Common myeloid progenitor, CD34-positive (primary cell): Measurements from ENCODE around the gene CAPN2.

ENCODE experiments used
- CTCF ChIA-PET: fragments of 350-600 bp; sonication (Branson Sonifier 250); formaldehyde crosslinking; loops from one replicate; lab custom pipeline; 2021; ENCODE audit warnings: antibody characterized with exemption; lab: Charles Lee
- POLR2A ChIA-PET: fragments of 350-600 bp; sonication (Branson Sonifier 250); formaldehyde crosslinking; loops from one replicate; lab custom pipeline; 2021; ENCODE audit warnings: antibody characterized with exemption; lab: Charles Lee
- DNase-seq, 3 donors: peaks; one replicate each; pipeline versions ENCODE4 v3.0.0 to v3.0.0-alpha.2; 2013
- H3K27ac ChIP-seq, 2 experiments: 1 replicate in 1 of 2; 2 replicates in 1 of 2; pipeline ENCODE4 v1.7.0; 2013; ENCODE audit warnings: inconsistent platforms in 2 of 2, low read length in 2 of 2, mild to moderate bottlenecking in 2 of 2, low read depth in 1 of 2, moderate library complexity in 1 of 2; ENCODE audit not compliant: severe bottlenecking in 2 of 2, insufficient read depth in 1 of 2, poor library complexity in 1 of 2
- H3K27me3 ChIP-seq, 5 experiments: replicated peaks in 2 of 5; 1 replicate in 3 of 5; 2 replicates in 2 of 5; pipeline versions ENCODE4 v1.6.1 to v1.7.0; 2013; ENCODE audit warnings: low read length in 4 of 5, mild to moderate bottlenecking in 2 of 5, moderate library complexity in 2 of 5, inconsistent platforms in 1 of 5; ENCODE audit not compliant: insufficient read depth in 5 of 5, control insufficient read depth in 4 of 5
- H3K36me3 ChIP-seq, 4 experiments: 1 replicate in 2 of 4; 2 replicates in 2 of 4; pipeline versions ENCODE4 v1.6.1 to v1.7.0; 2013; ENCODE audit warnings: low read length in 3 of 4, control low read depth in 1 of 4, mild to moderate bottlenecking in 1 of 4; ENCODE audit not compliant: control insufficient read depth in 4 of 4, insufficient read depth in 4 of 4
- H3K4me1 ChIP-seq, 4 experiments: 1 replicate in 3 of 4; 2 replicates in 1 of 4; pipeline versions ENCODE4 v1.6.1 to v1.7.1; 2013; ENCODE audit warnings: low read length in 3 of 4, mild to moderate bottlenecking in 3 of 4, control low read depth in 1 of 4, inconsistent platforms in 1 of 4, moderate library complexity in 1 of 4; ENCODE audit not compliant: control insufficient read depth in 4 of 4, insufficient read depth in 4 of 4; ENCODE audit errors: control extremely low read depth in 1 of 4
- H3K4me3 ChIP-seq, 7 experiments: 1 replicate in 4 of 7; 2 replicates in 3 of 7; pipeline versions ENCODE4 v1.5.1 to v1.7.0; 2013; ENCODE audit warnings: mild to moderate bottlenecking in 7 of 7, low read length in 6 of 7, moderate library complexity in 6 of 7, inconsistent platforms in 2 of 7, low read depth in 2 of 7, control low read depth in 1 of 7; ENCODE audit not compliant: insufficient read depth in 4 of 7, control insufficient read depth in 1 of 7; ENCODE audit errors: extremely low read depth in 1 of 7
- H3K9me3 ChIP-seq, 5 experiments: 1 replicate in 4 of 5; 2 replicates in 1 of 5; pipeline versions ENCODE4 v1.6.1 to v1.7.1; 2013; ENCODE audit warnings: low read length in 4 of 5, mild to moderate bottlenecking in 2 of 5, inconsistent platforms in 1 of 5, low read depth in 1 of 5, moderate library complexity in 1 of 5; ENCODE audit not compliant: control insufficient read depth in 4 of 5, insufficient read depth in 2 of 5; ENCODE audit errors: control extremely low read depth in 1 of 5
- WGBS: methylation state at CpG from one replicate; pipeline ENCODE4 v1.1.5; 2013; ENCODE audit not compliant: insufficient coverage; 5-methylcytosine and 5-hydroxymethylcytosine counted together

Gene CAPN2

DNA sequence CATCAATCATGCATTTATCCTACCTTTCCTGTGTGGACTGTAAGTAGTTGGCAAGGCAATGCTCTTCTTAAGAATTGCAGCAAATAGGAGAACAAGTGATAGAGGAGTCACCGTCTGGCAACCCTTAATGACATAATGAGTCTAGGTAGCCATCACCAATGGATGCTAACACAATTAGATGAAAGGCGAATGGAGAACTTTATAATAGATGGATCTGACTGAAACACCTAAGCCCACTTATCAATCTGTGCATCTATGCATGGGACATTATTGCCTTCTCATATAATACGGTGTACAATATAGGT, 27.9 kb upstream of the CAPN2 start:
- H3K36me3 ChIP-seq: no peaks in the 10 kb centered on the region
- WGBS: no CpG with 5 or more reads among the region's 3 CpGs
- H3K4me3 ChIP-seq: no peak overlapping the region
- H3K27ac ChIP-seq: no peak overlapping the region
- DNase-seq: no peak
- H3K27me3 ChIP-seq: peaks cover 0 to 6% (median 5%) of the 10 kb centered on the region in 5 experiments
- ChIA-PET POLR2A (interaction anchor here (0.5 to 0.7 kb wide), 2 partner anchors 155 to 820 kb away, joined by 3 read pairs; no protein-coding TSS in a partner anchor), CTCF (interaction anchor here (0.7 to 3.0 kb wide), 15 partner anchors 20 to 560 kb away, joined by 3 to 31 read pairs (median 5); no protein-coding TSS in a partner anchor)
- no peaks in the 10 kb centered on the region for H3K9me3 ChIP-seq
- no peaks in the 10 kb centered on the region for H3K4me1 ChIP-seq

DNA sequence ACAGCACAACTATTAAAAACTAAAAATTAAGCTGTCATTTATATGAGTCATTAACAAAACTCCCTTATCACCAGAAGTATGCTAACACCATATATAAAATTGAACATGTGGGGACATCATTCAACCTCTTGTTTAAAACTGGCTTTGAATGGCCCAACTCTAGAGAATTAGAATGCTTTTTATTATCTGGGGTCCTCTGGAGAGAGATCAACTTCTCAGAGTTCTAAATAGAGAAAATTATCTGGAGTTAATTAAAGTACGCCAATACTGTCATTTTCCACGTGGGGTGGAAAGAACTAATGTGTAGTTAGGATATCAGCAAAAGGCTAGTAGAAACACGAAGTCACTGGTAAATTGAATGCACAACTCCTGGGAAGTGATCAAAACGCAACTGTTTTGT, 21.2 kb upstream of the CAPN2 start:
- no peak for DNase-seq
- H3K27me3 ChIP-seq: no peaks in the 10 kb centered on the region
- CTCF ChIA-PET: interaction anchor here (1.7 kb wide), 1 partner anchor 58 kb away, joined by 4 read pairs; no protein-coding TSS in a partner anchor
- no peak overlapping the region for H3K27ac ChIP-seq
- no peaks in the 10 kb centered on the region for H3K4me1 ChIP-seq
- H3K9me3 ChIP-seq: no peaks in the 10 kb centered on the region
- POLR2A ChIA-PET: no interaction called here
- H3K36me3 ChIP-seq: no peaks in the 10 kb centered on the region
- H3K4me3 ChIP-seq: no peak overlapping the region
- 77% methylated on average over 3 of the region's 4 CpGs for WGBS

DNA sequence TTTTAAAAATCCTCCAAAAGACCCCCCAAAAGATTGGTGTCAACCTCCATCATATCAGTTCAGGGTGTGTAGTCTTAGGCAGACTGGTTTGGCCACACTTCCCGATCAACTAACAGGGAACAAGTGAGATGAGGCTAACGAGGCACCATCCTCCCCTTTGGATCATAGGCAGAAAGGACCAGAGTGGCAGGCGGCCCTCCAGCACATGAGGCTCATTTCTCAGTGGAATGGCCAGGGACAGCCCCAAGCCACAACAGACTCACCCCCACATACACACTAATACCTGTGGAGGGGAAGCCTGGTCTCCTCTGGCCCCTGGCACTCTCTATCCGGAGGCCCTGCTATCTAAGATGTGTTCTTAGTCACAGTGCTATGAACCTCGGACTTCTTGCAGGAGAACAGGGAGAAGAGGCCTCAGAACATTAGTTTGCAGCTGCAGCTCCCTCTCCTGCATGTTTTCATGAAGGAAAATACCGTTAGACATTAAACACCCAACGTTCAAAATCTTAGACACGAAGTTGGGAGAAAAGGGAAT, 17.3 kb upstream of the CAPN2 start:
- no peak overlapping the region for H3K4me3 ChIP-seq
- H3K4me1 ChIP-seq: no peaks in the 10 kb centered on the region
- H3K36me3 ChIP-seq: no peaks in the 10 kb centered on the region
- no peak for DNase-seq
- WGBS: 94% methylated on average over 2 of the region's 8 CpGs
- CTCF ChIA-PET: interaction anchor here (0.9 to 2.9 kb wide), 10 partner anchors 11 to 554 kb away, joined by 3 to 18 read pairs (median 6); no protein-coding TSS in a partner anchor
- H3K27ac ChIP-seq: no peak overlapping the region
- H3K9me3 ChIP-seq: no peaks in the 10 kb centered on the region
- no peaks in the 10 kb centered on the region for H3K27me3 ChIP-seq
- POLR2A ChIA-PET: no interaction called here

DNA sequence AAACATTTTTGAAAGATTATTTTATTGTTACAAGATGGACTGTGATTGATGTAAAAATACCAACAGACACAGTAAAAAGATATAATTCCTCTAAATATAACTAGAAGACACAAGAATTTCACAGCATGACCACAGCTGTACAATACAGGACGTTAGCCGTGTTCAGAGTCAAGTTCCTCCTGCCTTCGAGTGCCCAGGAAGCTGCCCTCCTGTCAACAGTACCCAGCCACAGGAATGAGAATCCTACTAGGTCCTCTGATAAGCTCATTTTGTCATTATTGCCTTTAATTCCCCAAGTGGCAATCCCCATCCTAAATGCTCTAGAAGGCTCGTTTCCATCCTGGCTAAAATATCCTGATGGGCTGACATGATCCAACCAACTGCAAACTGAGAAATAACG, 16.4 kb upstream of the CAPN2 start:
- ChIA-PET CTCF (interaction anchor here (0.7 to 2.9 kb wide), 15 partner anchors 10 to 1473 kb away, joined by 3 to 18 read pairs (median 5); no protein-coding TSS in a partner anchor), POLR2A (interaction anchor here (0.6 kb wide), 1 partner anchor 138 kb away, joined by 3 read pairs; no protein-coding TSS in a partner anchor)
- H3K36me3 ChIP-seq: no peaks in the 10 kb centered on the region
- no peaks in the 10 kb centered on the region for H3K27me3 ChIP-seq
- H3K4me3 ChIP-seq: no peak overlapping the region
- H3K27ac ChIP-seq: no peak overlapping the region
- WGBS: 51% methylated on average over 5 of the region's 5 CpGs
- no peaks in the 10 kb centered on the region for H3K4me1 ChIP-seq
- no peaks in the 10 kb centered on the region for H3K9me3 ChIP-seq
- DNase-seq: no peak

DNA sequence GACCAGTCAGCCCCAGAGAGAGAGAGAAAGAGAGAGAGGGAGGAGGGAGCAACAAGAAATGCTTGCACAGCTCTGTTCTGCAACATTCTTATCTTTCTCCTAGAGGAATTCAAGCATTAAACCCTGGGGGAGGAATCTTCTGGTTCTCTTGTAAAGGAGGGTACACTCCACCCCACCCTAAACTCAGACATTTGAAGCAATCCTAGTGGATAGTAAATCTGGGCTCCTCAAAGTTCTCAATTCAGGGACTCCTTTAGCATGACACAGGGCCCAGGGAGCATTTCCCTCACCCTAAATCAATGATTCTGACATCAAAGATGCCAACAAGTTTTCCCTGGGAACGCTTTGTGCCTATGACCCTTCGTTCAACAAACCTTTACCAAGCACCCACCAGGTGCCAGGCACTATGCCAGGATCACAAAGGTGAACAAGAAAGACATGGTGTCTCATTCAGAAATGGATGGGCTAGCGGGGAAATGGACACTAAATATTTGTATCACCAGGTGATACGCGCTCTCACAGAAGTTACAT, 11.9 kb upstream of the CAPN2 start:
- no peaks in the 10 kb centered on the region for H3K9me3 ChIP-seq
- WGBS: 100% methylated on average over 2 of the region's 5 CpGs
- no peak overlapping the region for H3K4me3 ChIP-seq
- no peaks in the 10 kb centered on the region for H3K36me3 ChIP-seq
- H3K27ac ChIP-seq: peak overlapping the region in 1 of 2 experiments; percentile 20
- POLR2A ChIA-PET: no interaction called here
- peaks cover 0 to 10% (median 5%) of the 10 kb centered on the region in 4 experiments for H3K4me1 ChIP-seq
- H3K27me3 ChIP-seq: peaks cover 0 to 2% (median 0%) of the 10 kb centered on the region in 5 experiments
- CTCF ChIA-PET: interaction anchor here (5.5 kb wide), 1 partner anchor 48 kb away, joined by 98 read pairs; no protein-coding TSS in a partner anchor
- DNase-seq: no peak

DNA sequence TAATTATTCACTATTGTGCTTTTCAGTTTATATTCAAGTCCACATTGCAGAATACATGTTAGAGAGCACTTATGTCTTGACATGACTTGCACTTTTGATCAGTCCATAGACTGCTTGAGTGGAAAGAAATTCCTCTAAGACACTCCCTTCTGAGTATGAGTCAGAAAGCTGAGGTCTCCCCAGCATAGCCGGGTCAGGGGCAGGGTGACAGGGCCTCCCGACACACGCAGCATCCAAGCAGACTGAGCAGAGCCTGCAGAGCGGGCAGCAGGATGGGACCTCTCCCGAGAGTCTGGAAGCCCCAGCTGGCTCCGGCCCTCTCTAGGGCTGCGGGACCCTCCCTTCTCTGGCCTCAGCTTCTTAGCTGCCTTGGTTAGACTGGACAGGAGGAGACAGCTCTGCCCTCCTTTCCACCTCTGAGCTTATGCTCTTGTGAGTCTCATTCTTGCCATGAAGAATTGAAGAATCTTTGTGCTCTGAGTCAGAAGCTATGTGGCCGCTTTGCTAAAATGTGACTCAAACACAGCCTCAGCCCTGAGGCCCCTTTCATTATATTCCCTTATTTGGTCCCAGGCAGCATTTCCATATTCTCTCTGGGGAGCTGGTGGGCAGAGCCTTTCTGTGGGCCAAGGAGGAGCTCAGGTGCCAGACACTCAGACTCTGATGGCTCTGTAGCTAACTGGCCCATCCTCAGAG, 11.2 kb upstream of the CAPN2 start:
- H3K9me3 ChIP-seq: no peaks in the 10 kb centered on the region
- peaks cover 0 to 2% (median 0%) of the 10 kb centered on the region in 5 experiments for H3K27me3 ChIP-seq
- H3K36me3 ChIP-seq: no peaks in the 10 kb centered on the region
- H3K4me1 ChIP-seq: peaks cover 0 to 10% (median 5%) of the 10 kb centered on the region in 4 experiments
- WGBS: 99% methylated on average over 8 of the region's 8 CpGs
- peak in 2 of 3 donors; percentile 42 to 52 for DNase-seq
- peak overlapping the region in 1 of 2 experiments; percentile 20 for H3K27ac ChIP-seq
- H3K4me3 ChIP-seq: no peak overlapping the region
- CTCF ChIA-PET: interaction anchor here (0.8 to 5.5 kb wide), 3 partner anchors 11 to 47 kb away, joined by 3 to 98 read pairs (median 4); partner anchors contain the start of gene CAPN2
- POLR2A ChIA-PET: no interaction called here
